Adipocyte (in vitro differentiated cells): ENCODE measurements around the gene GLIS1.
A peak's percentile ranks its signal among the peaks of the same experiment; 100 is the strongest.

Experiments used
- DNase-seq: peaks from one replicate; pipeline ENCODE4 v3.0.0-alpha.2; 2015; ENCODE audit warnings: low read depth
- H3K27me3 ChIP-seq: replicated peaks from 2 replicates; pipeline ENCODE4 v1.7.0; 2013; ENCODE audit warnings: mild to moderate bottlenecking, low read length, moderate library complexity; ENCODE audit not compliant: control insufficient read depth, insufficient read depth
- H3K36me3 ChIP-seq: 2 replicates; pipeline ENCODE4 v1.7.0; 2013; ENCODE audit warnings: low read length, mild to moderate bottlenecking, moderate library complexity; ENCODE audit not compliant: control insufficient read depth, insufficient read depth, severe bottlenecking
- H3K4me1 ChIP-seq: 2 replicates; pipeline ENCODE4 v1.7.0; 2013; ENCODE audit warnings: mild to moderate bottlenecking, low read length, moderate library complexity; ENCODE audit not compliant: control insufficient read depth, insufficient read depth
- H3K4me3 ChIP-seq: 2 replicates; pipeline ENCODE4 v1.7.0; 2013; ENCODE audit warnings: mild to moderate bottlenecking, low read length, moderate library complexity
- H3K9ac ChIP-seq: 2 replicates; pipeline ENCODE4 v1.7.0; 2013; ENCODE audit warnings: mild to moderate bottlenecking, low read length, moderate library complexity
- H3K9me3 ChIP-seq: 2 replicates; pipeline ENCODE4 v1.7.0; 2013; ENCODE audit warnings: mild to moderate bottlenecking, low read length, moderate library complexity; ENCODE audit not compliant: control insufficient read depth

GLIS1 gene

DNA sequence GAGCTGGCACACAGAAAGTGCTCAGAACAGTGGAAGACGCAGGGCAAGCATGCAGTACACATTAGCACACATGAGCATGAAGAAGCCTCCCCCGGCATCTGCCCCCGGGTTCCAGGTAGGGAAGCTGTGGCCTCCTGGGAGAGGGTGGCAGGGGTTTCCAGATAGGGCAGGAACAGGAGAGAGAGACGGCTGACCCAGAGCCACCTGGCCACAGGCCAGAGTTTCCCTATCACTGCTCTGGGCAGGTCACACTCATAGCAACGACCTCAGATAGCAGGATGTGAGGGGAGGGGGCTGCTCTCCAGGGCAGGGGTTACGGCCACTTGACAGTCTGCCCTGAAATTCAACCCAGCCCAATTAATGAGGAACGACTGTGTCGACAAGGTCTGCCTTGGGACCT lies 36.6 kb downstream of the GLIS1 start:
- H3K27me3 ChIP-seq = peaks cover 30% of the 10 kb centered on the region
- DNase-seq = no peak
- H3K9ac ChIP-seq = no peak overlapping the region
- H3K4me3 ChIP-seq = no peak overlapping the region
- H3K9me3 ChIP-seq = peaks cover 6% of the 10 kb centered on the region
- no peaks in the 10 kb centered on the region for H3K36me3 ChIP-seq
- peaks cover 5% of the 10 kb centered on the region for H3K4me1 ChIP-seq

DNA sequence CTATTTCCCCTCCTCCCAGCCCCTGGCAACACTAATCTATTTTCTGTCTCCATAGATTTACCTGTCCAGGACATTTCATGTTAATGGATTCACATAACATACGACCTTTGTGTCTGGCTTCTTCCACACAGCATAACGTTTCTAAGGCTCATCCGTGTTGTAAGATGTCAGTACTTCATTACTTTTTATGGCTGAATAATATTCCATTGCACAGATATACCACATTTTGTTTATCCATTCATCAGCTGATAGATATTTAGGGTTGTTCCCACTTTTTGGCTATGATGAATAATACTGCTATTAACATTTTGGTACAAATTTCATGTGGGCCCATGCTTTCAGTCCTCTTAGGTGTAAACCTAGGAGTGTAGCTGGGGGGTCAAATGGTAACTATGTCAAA lies 38.2 kb downstream of the GLIS1 start:
- Histone ChIP-seq H3K9ac (no peak overlapping the region), H3K27me3 (peaks cover 15% of the 10 kb centered on the region), H3K36me3 (no peaks in the 10 kb centered on the region), H3K4me3 (no peak overlapping the region), H3K4me1 (peaks cover 7% of the 10 kb centered on the region), H3K9me3 (peaks cover 6% of the 10 kb centered on the region)
- no peak for DNase-seq

DNA sequence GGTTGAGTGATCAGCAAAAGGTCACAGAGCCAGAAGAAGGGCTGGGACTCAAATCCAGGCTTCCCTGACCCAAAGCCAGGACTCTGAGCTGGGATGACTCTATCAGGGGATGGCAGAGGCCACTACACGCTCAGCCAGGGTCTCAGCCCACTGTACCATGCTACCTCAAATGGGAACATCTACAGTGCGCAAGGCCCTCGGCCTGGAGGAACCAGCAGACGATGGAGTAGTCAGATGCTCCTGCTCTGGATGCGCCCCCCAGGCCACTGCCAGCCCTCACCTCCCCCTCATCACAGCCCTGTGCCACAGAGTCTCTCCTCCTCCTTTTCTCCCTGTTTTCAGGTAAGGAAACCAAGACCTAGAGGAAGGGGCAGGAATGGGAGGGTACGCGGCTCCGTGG lies 39.0 kb downstream of the GLIS1 start:
- Histone ChIP-seq H3K9me3 (peaks cover 6% of the 10 kb centered on the region), H3K9ac (no peak overlapping the region), H3K27me3 (peaks cover 11% of the 10 kb centered on the region), H3K36me3 (no peaks in the 10 kb centered on the region), H3K4me3 (no peak overlapping the region), H3K4me1 (peaks cover 7% of the 10 kb centered on the region)
- DNase-seq = no peak

DNA sequence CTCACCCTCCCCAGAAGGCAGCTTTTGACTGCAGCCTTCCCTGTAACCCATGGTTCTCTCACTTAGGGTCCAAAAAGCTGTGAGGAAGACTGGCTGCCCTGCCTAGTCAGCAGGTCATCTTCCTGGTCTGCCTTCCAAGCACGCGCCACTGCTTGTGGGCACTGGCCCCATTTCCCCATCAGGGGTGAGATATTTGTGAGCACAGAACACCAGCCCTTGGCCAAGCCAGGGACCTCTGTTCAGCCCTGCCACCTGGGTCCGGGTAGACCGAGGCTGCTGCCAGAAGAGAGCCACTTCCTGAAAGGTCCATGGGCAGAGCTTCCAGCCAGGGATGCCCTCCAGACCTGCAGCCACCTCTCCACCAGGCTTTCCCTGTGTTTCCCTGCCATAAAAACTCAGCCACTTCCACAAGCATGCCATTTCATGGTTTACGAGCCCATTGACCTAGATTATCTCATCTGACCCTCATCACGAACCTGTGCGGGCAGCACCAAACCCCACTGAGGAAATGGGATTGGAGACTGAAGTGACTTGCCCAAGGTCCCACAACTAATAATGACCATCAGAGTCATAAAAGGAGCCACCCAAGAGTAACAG lies 40.5 kb downstream of the GLIS1 start:
- Histone ChIP-seq H3K9ac (no peak overlapping the region), H3K4me1 (peaks cover 3% of the 10 kb centered on the region), H3K27me3 (no peaks in the 10 kb centered on the region), H3K36me3 (no peaks in the 10 kb centered on the region), H3K9me3 (peaks cover 6% of the 10 kb centered on the region), H3K4me3 (no peak overlapping the region)
- no peak for DNase-seq

DNA sequence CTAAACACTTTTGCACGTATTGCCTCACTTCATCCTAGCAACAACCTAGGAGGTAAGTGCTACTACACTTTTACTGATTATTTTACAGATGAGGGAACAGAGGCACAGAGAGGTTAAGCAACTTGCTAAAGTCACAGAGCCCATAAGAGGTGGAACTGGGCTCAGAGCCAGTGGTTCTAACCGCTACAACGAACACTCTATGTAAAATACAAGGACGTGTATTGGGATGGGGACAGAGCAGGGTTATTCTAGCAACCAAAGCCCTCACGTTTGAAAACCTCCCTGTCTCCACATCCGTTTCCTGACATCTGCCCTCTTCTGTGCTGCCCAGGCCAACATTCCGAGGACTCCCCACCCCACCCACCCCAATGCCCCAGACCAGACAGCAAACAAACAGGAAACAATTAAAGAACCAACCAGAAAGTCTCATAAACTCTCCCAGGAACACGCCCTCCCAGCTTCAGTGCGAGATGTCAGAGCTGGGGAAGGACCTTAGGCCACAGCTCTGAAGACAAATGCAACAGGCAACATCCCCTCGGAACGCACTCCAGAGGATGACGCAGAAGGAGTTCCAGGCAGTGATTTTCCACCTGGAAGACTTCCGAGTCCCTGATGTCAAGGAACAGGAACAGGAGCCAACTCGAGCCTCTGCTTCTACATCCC lies 41.1 kb downstream of the GLIS1 start:
- Histone ChIP-seq H3K4me1 (peaks cover 3% of the 10 kb centered on the region), H3K9ac (no peak overlapping the region), H3K36me3 (no peaks in the 10 kb centered on the region), H3K27me3 (peaks cover 4% of the 10 kb centered on the region), H3K4me3 (no peak overlapping the region), H3K9me3 (peaks cover 6% of the 10 kb centered on the region)
- no peak for DNase-seq

GRCh38 chr1:53696990-53697389 lies 42.0 kb downstream of the GLIS1 start:
- Histone ChIP-seq H3K4me1 (peaks cover 3% of the 10 kb centered on the region), H3K36me3 (no peaks in the 10 kb centered on the region), H3K9ac (no peak overlapping the region), H3K4me3 (no peak overlapping the region), H3K27me3 (peaks cover 13% of the 10 kb centered on the region), H3K9me3 (peaks cover 6% of the 10 kb centered on the region)
- no peak for DNase-seq

DNA sequence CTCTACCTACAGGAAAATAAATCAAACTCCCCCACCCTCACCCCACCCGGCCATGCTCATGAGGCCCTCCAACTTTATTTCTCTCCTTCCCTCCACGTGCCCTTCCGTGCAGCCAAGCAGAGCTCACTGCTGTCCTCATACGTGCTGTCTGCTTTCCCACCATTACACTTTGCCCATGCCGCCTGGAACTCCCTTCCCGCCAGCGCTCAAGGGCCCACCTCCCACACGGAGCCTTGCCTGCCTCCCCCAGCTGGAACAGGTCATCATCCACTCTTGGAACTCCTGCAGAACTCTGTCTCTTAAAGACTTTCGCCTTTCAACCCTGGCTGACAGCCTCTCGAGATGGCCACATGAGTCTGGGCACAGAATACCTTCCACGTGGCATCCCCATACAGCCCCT lies 42.4 kb downstream of the GLIS1 start:
- DNase-seq = no peak
- Histone ChIP-seq H3K9me3 (peaks cover 6% of the 10 kb centered on the region), H3K36me3 (no peaks in the 10 kb centered on the region), H3K9ac (no peak overlapping the region), H3K4me3 (no peak overlapping the region), H3K4me1 (peaks cover 3% of the 10 kb centered on the region), H3K27me3 (peaks cover 17% of the 10 kb centered on the region)

- Histone ChIP-seq H3K9me3 (peaks cover 4% of the 10 kb centered on the region), H3K4me1 (peaks cover 3% of the 10 kb centered on the region), H3K9ac (no peak overlapping the region), H3K27me3 (peaks cover 22% of the 10 kb centered on the region), H3K36me3 (no peaks in the 10 kb centered on the region), H3K4me3 (no peak overlapping the region)
- no peak for DNase-seq
Observed at GRCh38 chr1:53696051-53696450, 42.9 kb downstream of the GLIS1 start.

GRCh38 chr1:53695116-53695515 lies 43.8 kb downstream of the GLIS1 start:
- H3K36me3 ChIP-seq = no peaks in the 10 kb centered on the region
- H3K9ac ChIP-seq = no peak overlapping the region
- peaks cover 26% of the 10 kb centered on the region for H3K27me3 ChIP-seq
- peaks cover 3% of the 10 kb centered on the region for H3K4me1 ChIP-seq
- H3K4me3 ChIP-seq = no peak overlapping the region
- no peak for DNase-seq
- H3K9me3 ChIP-seq = no peaks in the 10 kb centered on the region

- no peaks in the 10 kb centered on the region for H3K36me3 ChIP-seq
Observed at GRCh38 chr1:53694718-53695091, 44.3 kb downstream of the GLIS1 start.

DNA sequence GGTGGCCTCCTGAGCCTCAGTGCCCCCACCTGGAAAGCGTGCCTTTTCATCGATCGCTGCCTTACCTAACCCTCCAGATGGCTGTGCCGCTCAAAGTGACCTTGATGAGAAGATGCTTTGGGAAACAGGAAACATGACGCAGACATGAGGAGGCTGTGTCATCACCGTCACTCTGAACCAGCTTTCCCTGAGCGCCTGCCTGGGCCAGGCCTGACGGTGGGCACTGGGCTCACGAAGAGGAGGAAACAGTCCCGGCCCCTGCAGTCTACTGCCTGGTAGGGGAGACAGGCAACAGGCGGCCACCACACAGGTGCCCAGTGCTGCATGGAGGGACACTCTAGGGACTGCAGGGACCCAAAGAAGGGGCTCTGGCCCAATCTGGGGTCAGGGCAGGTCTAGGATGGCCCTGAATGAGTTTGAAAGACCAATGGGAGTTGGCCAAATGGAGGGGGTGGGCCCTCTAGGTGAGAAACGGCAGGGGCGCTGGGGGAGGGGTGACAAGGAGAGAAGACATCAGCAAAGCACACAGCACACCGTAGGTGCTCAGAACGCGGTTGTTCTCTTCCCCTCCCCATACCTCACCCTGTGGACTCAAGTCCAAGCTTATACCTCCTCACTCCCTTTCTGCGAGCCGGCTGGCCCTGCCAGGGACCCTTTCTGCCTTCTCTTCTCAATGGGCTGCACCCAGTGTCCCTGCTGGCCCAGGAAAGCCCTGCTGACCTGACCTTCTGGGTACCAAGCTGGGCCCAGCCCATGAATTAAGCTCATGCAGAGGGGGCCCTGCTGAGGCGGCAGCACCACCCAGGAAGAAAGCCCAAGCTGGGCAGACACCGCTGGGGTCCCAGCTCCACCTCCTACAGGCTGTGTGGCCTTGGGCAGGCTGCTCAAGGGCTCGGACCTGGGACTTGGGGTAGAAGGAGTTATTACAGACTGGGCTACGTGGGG lies 44.9 kb downstream of the GLIS1 start:
- peak; percentile 26 for DNase-seq
- Histone ChIP-seq H3K9ac (no peak overlapping the region), H3K27me3 (peaks cover 37% of the 10 kb centered on the region), H3K36me3 (no peaks in the 10 kb centered on the region), H3K9me3 (no peaks in the 10 kb centered on the region), H3K4me3 (no peak overlapping the region), H3K4me1 (peaks cover 3% of the 10 kb centered on the region)

More at GRCh38 chr1:53694718-53695091, 44.3 kb downstream of the GLIS1 start:
- Histone ChIP-seq H3K9me3 (no peaks in the 10 kb centered on the region), H3K4me3 (no peak overlapping the region), H3K27me3 (peaks cover 30% of the 10 kb centered on the region), H3K4me1 (peaks cover 3% of the 10 kb centered on the region), H3K9ac (no peak overlapping the region)
- DNase-seq = no peak
